GM12801 (cell line): ENCODE data around the gene SARS1.

Experiments used
- CTCF ChIP-seq: IDR thresholded peaks from one replicate; pipeline ENCODE4 v1.5.1; 2011; ENCODE audit warnings: control low read depth; ENCODE audit not compliant: insufficient read length; ENCODE audit errors: extremely low read depth

The SARS1 gene

DNA sequence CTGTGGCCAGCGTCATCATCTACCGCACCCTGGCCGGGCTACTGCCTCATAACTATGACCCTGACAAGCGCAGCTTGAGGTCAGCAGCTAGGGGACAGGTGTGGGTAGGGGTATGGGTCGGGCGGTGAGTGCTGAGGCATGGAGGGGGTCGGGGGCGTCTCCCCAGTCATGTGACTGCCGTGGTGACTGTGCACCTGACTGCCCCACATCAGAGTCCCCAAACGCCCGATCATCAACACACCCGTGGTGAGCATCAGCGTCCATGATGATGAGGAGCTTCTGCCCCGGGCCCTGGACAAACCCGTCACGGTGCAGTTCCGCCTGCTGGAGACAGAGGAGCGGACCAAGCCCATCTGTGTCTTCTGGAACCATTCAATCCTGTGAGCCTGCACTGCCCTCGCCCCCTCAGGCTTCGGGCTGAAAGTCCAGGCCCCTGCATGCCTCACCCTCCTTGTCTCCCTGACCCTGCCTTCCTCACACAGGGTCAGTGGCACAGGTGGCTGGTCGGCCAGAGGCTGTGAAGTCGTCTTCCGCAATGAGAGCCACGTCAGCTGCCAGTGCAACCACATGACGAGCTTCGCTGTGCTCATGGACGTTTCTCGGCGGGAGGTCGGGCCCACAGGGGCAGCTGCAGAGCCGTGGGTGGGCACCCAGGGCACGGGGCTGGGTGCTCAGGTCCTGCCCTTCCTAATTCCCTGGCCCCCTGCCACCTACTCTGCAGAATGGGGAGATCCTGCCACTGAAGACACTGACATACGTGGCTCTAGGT, 55.7 kb downstream of the SARS1 start:
- TF ChIP-seq CTCF: no peak

DNA sequence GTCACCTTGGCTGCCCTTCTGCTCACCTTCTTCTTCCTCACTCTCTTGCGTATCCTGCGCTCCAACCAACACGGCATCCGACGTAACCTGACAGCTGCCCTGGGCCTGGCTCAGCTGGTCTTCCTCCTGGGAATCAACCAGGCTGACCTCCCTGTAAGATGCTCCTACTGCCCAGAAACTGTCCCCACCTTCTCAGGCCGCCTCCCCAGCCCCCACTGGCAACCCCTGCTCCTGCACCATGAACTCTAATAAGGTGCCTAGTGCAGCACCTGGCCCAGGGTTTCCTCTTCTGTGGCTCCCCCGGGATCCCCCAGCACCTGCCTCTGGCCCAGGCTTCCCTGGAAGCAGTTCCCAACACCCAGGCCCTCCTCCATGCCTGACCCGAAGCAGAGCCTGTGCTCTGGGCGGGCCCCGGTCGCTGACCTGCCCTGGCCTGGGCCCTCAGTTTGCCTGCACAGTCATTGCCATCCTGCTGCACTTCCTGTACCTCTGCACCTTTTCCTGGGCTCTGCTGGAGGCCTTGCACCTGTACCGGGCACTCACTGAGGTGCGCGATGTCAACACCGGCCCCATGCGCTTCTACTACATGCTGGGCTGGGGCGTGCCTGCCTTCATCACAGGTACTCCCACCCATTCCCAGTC, 56.4 kb downstream of the SARS1 start:
- TF ChIP-seq CTCF: no peak

DNA sequence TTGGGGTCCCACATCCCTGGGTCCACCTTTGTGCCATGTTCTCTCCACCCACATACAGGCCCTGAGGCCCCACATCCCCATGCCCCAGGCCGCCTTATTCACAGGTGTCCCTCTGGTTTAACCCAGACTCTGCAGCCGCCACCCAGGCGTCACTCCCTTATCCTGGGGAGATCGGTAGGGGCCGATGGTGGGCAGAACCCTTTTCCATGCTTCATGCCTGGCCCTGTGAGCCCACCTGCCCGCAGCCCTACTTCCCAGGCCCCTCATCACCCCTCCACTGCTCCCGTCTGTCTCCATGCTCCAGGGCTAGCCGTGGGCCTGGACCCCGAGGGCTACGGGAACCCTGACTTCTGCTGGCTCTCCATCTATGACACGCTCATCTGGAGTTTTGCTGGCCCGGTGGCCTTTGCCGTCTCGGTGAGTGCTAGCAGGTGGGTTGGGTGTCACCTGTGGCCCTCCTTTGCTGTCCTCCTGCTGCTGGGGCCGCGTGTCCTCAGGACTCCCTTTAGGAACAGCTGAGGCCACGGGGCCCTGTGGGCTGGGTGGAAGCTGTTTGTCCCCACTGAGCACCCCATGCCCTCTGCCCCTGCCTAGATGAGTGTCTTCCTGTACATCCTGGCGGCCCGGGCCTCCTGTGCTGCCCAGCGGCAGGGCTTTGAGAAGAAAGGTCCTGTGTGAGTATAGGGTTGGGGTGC, 57.1 kb downstream of the SARS1 start:
- TF ChIP-seq CTCF: no peak

GRCh38 chr1:109271458-109271857, 57.7 kb downstream of the SARS1 start:
- no peak for TF ChIP-seq CTCF

GRCh38 chr1:109272021-109272799, 58.5 kb downstream of the SARS1 start:
- TF ChIP-seq CTCF: no peak

DNA sequence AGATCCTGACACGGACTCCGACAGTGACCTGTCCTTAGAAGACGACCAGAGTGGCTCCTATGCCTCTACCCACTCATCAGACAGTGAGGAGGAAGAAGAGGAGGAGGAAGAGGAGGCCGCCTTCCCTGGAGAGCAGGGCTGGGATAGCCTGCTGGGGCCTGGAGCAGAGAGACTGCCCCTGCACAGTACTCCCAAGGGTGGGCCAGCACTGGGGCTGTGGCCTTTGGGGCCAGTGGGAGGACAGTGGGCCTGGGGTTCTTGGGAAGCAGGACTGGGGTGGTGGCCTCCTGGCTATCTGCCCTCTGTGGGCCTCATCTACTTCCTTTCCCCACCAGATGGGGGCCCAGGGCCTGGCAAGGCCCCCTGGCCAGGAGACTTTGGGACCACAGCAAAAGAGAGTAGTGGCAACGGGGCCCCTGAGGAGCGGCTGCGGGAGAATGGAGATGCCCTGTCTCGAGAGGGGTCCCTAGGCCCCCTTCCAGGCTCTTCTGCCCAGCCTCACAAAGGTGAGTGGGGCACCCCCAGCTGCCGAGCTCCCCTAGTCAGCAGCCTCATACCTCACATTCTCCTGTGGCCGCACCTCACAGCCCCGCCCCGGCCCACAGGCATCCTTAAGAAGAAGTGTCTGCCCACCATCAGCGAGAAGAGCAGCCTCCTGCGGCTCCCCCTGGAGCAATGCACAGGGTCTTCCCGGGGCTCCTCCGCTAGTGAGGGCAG, 59.3 kb downstream of the SARS1 start:
- TF ChIP-seq CTCF: no peak
